ENCODE measurements around the gene E2F6.

The E2F6 gene

DNA sequence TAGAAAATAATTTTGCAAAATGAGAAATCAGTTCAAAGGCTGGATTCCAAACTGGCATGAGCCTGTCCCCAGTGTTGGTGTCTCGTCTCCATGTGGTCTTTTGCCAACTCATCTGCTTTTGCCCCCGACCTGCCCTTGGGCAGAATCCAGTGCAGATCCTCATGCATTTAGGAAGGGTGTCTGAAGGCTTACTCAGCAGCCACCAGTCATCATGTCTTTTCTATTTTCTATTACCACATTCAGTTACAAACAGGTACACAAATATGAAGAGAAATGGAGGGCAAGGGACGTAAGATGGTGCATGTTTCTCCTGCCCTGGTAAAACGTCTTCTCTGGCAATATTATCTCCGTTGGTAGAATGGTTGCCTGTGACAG, 43.5 kb downstream of the E2F6 start:
- no peak for DNase-seq (ENCODE audit: low spot score)
- TF ChIP-seq CTCF (IDR thresholded peaks at IDR 0.05; ENCODE audit: extremely low read depth, missing control alignments): no peak

GRCh38 chr2:11421863-11422490, 44.0 kb downstream of the E2F6 start:
- no peak for TF ChIP-seq CTCF (IDR thresholded peaks at IDR 0.05; ENCODE audit: extremely low read depth, missing control alignments)
- no peak for DNase-seq (ENCODE audit: low spot score)

GRCh38 chr2:11420671-11421070, 45.3 kb downstream of the E2F6 start:
- TF ChIP-seq CTCF (IDR thresholded peaks at IDR 0.05; ENCODE audit: extremely low read depth, missing control alignments): no peak
- no peak for DNase-seq (ENCODE audit: low spot score)

GRCh38 chr2:11420190-11420589, 45.8 kb downstream of the E2F6 start:
- DNase-seq (ENCODE audit: low spot score): no peak
- no peak for TF ChIP-seq CTCF (IDR thresholded peaks at IDR 0.05; ENCODE audit: extremely low read depth, missing control alignments)

- TF ChIP-seq CTCF (IDR thresholded peaks at IDR 0.05; ENCODE audit: extremely low read depth, missing control alignments): no peak
- no peak for DNase-seq (ENCODE audit: low spot score)
Measured at GRCh38 chr2:11419781-11420180, 46.2 kb downstream of the E2F6 start.

GRCh38 chr2:11417946-11418585, 47.9 kb downstream of the E2F6 start:
- DNase-seq (ENCODE audit: low spot score): no peak
- peak; percentile 30 for TF ChIP-seq CTCF (IDR thresholded peaks at IDR 0.05; ENCODE audit: extremely low read depth, missing control alignments)

DNA sequence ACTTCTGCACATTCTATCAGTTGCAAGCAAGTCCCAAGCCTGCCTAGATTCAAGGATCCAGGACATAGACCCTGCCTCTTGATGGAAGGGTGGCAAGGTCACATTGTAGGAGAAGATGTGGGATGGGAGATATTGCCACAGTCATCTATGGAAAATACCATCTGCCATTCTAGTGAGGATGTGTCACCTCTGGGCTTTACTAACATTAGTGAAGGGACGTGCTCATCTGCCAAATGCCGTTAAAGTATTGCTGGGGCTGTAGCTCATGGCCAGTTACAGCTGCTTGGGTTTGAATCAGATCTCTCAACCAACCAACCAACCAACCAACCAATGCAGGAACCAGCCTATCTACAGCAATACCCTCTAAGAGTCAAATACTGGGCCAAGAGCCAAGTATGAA, 49.0 kb downstream of the E2F6 start:
- no peak for DNase-seq (ENCODE audit: low spot score)
- TF ChIP-seq CTCF (IDR thresholded peaks at IDR 0.05; ENCODE audit: extremely low read depth, missing control alignments): no peak

Data from GM20000 (cell line).